Smooth muscle cell (in vitro differentiated cells): ENCODE results near the gene NOS3. TPM values are rescaled to one million over a fixed set of nuclear protein-coding genes. Genes with fewer than 3 reads are reported as not detected.

Source experiments
- DNase-seq: peaks from one replicate; lab custom pipeline; 2025; ENCODE audit not compliant: unreplicated experiment; lab: John Stamatoyannopoulos, UW
- H2AFZ ChIP-seq: fragments of 200-600 bp; sonication (generic); 2 replicates; pipeline ENCODE4 v1.6.0; 2016; ENCODE audit warnings: antibody characterized with exemption, low read depth, mild to moderate bottlenecking
- H3F3A ChIP-seq: fragments of 200-600 bp; sonication (generic); 2 replicates; pipeline ENCODE4 v1.6.0; 2017; ENCODE audit warnings: antibody characterized with exemption, low read depth
- H3K27ac ChIP-seq: fragments of 200-600 bp; sonication (generic); 2 replicates; pipeline ENCODE4 v1.5.1; 2016; ENCODE audit warnings: low read depth, mild to moderate bottlenecking
- H3K27me3 ChIP-seq: fragments of 200-600 bp; sonication (generic); 2 replicates; pipeline ENCODE4 v1.6.1; 2016; ENCODE audit warnings: low read depth, mild to moderate bottlenecking
- H3K36me3 ChIP-seq: fragments of 200-600 bp; sonication (generic); 2 replicates; pipeline ENCODE4 v1.5.1; 2016; ENCODE audit warnings: low read depth
- H3K4me1 ChIP-seq: fragments of 200-600 bp; sonication (generic); 2 replicates; pipeline ENCODE4 v1.5.1; 2016; ENCODE audit warnings: low read depth
- H3K4me2 ChIP-seq: fragments of 200-600 bp; sonication (generic); 2 replicates; pipeline ENCODE4 v1.6.0; 2016; ENCODE audit warnings: mild to moderate bottlenecking
- H3K4me3 ChIP-seq: fragments of 200-600 bp; sonication (generic); 2 replicates; pipeline ENCODE4 v1.5.1; 2016; ENCODE audit warnings: mild to moderate bottlenecking
- H3K79me2 ChIP-seq: fragments of 200-600 bp; sonication (generic); 2 replicates; pipeline ENCODE4 v1.6.0; 2016; ENCODE audit warnings: low read depth, mild to moderate bottlenecking
- H3K9ac ChIP-seq: fragments of 200-600 bp; sonication (generic); 2 replicates; pipeline ENCODE4 v1.6.0; 2016; ENCODE audit warnings: low read depth
- H3K9me3 ChIP-seq: fragments of 200-600 bp; sonication (generic); replicated peaks from 2 replicates; pipeline ENCODE4 v1.5.1; 2016; ENCODE audit warnings: low read depth
- H4K20me1 ChIP-seq: fragments of 200-600 bp; sonication (generic); 2 replicates; pipeline ENCODE4 v1.6.0; 2016; ENCODE audit warnings: low read depth
- WGBS: methylation state at CpG from one replicate; pipeline ENCODE4 v1.1.7; 2016; ENCODE audit warnings: low lambda C conversion rate; 5-methylcytosine and 5-hydroxymethylcytosine counted together
- polyA plus RNA-seq: library from polyadenylated mRNA; unstranded; fragments of >200 nt; fragmentation: Nextera tagmentation; extraction: Ambion mirVana; gene quantifications from 2 replicates; pipeline ENCODE4 v1.2.1, GENCODE V29; 2016
- total RNA-seq: library from RNA; depleted of rRNA; stranded (reverse); fragments of >200 nt; gene quantifications from 2 replicates; pipeline ENCODE4 v1.2.3, GENCODE V29; 2014
- TF ChIP-seq, protein P1 (sequence below): fragments of 200-600 bp; sonication (generic); IDR thresholded peaks from 2 replicates; pipeline ENCODE4 v1.5.1; 2017; ENCODE audit warnings: borderline replicate concordance, mild to moderate bottlenecking, antibody characterized with exemption; ENCODE audit not compliant: insufficient read depth, poor library complexity, severe bottlenecking

NOS3 gene
- total and polyA plus RNA-seq, 2 experiments from 2014 or later: 3.4 to 11.7 TPM

DNA sequence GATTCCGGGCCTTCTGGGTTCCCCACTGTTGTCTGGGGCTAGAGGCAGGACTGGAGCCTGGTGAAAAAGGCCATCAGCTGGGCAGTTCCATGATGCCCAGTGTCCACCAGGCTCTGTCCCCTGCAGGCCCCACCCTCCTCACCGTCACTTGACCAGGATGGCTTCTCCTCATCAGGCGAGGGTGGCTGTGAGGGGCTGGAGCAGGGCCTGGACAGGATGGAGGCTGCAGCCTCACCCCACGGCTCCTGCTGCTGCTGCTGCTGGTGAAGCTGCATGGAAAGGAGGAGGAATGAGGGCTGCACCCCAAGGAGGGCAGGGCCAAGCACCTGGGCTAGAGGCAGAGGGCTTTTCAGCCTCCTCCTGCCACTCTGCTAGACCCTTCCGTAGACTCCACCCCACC is 25.1 kb downstream of the NOS3 start:
- DNase-seq: no peak
- Histone ChIP-seq H3K4me3 (no peak overlapping the region), H4K20me1 (no peaks in the 10 kb centered on the region), H3K79me2 (no peaks in the 10 kb centered on the region), H2AFZ (no peak overlapping the region), H3K9ac (no peak overlapping the region), H3K9me3 (no peaks in the 10 kb centered on the region), H3K4me1 (peaks cover 21% of the 10 kb centered on the region), H3K27me3 (no peaks in the 10 kb centered on the region), H3K4me2 (no peak overlapping the region), H3F3A (peaks cover under 1% of the 10 kb centered on the region), H3K27ac (no peak overlapping the region), H3K36me3 (no peaks in the 10 kb centered on the region)
- TF ChIP-seq, protein P1, sequence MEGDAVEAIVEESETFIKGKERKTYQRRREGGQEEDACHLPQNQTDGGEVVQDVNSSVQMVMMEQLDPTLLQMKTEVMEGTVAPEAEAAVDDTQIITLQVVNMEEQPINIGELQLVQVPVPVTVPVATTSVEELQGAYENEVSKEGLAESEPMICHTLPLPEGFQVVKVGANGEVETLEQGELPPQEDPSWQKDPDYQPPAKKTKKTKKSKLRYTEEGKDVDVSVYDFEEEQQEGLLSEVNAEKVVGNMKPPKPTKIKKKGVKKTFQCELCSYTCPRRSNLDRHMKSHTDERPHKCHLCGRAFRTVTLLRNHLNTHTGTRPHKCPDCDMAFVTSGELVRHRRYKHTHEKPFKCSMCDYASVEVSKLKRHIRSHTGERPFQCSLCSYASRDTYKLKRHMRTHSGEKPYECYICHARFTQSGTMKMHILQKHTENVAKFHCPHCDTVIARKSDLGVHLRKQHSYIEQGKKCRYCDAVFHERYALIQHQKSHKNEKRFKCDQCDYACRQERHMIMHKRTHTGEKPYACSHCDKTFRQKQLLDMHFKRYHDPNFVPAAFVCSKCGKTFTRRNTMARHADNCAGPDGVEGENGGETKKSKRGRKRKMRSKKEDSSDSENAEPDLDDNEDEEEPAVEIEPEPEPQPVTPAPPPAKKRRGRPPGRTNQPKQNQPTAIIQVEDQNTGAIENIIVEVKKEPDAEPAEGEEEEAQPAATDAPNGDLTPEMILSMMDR: no peak
- WGBS: 88% methylated on average over 5 of the region's 5 CpGs

DNA sequence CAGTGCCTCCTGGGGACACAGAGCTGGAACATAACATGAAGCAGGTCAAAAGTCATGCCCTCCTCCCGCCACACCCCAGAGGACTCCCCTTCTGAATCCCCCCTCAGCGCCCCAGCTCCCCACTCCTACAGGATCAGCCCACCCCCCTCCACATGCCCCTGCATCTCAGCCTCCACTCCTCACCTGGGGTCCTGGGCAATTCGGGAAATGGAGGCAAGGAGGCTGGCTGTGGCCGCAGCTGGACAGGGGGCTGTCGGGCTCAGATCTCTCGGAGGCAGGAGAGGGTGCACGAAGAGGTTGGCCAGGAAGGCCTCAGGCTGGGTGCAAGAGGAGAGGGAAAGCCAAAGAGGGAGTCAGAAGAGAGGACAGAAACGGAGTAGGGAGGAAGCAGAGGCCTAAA is 25.7 kb downstream of the NOS3 start:
- Histone ChIP-seq H3K9me3 (no peaks in the 10 kb centered on the region), H4K20me1 (no peaks in the 10 kb centered on the region), H3K79me2 (no peaks in the 10 kb centered on the region), H2AFZ (no peak overlapping the region), H3K9ac (no peak overlapping the region), H3K4me1 (peaks cover 19% of the 10 kb centered on the region), H3K27ac (no peak overlapping the region), H3K27me3 (no peaks in the 10 kb centered on the region), H3F3A (no peaks in the 10 kb centered on the region), H3K4me2 (no peak overlapping the region), H3K4me3 (no peak overlapping the region), H3K36me3 (no peaks in the 10 kb centered on the region)
- 94% methylated on average over 6 of the region's 8 CpGs for WGBS
- TF ChIP-seq, protein P1: no peak
- no peak for DNase-seq

DNA sequence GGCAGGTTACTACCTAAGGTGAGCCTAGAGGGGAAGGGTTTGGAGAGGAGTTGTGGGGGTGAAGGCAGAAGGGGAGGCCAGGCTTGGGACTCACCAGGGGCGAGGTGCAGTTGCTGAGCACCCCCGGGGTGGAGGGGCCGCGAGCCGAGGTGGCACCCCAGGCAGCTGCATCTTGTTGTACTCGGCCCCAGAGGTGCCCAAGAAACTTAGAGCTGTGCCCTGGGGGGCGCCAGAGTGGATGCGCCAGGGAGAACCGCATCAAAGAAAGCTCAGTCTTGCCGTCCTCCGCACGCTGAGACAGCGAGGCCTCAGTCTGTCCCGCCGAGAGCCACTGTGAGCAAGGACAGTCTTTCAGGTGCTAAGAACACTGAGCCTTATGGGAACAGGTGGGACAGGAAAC is 26.1 kb downstream of the NOS3 start:
- TF ChIP-seq, protein P1: no peak
- 90% methylated on average over 15 of the region's 15 CpGs for WGBS

DNA sequence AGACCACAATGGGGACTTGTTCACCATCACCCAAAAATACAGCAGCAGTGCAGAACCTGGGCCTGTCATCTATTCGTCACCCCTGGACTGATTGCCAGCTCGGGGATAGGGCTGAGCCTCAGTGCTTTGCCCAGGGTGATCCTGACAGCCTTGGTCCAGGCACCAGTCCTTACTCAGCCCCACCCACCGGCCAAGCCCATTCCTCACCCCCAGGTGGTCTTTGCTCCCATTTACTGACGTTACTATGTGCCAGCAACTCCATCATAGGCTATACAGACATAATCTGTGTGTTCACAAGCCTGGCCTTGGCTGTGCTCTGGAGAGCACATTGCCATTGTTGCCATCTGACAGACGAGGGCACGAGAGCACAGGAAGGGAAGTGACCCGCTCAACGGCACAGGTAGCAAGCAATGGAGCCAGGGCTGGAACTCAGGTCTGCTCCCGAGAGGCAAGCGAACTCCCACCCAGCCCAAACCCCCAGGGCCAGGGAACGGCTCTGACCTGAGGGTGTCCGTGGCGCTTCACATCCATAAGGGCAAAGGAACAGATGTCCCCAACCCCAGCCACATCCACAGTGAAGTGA is 26.6 kb downstream of the NOS3 start:
- no peak for DNase-seq
- H3K4me2 ChIP-seq: peak overlapping the region; percentile 87
- no peaks in the 10 kb centered on the region for H3K27me3 ChIP-seq
- H3K9ac ChIP-seq: no peak overlapping the region
- WGBS: 83% methylated on average over 13 of the region's 13 CpGs
- H4K20me1 ChIP-seq: no peaks in the 10 kb centered on the region
- H3K9me3 ChIP-seq: no peaks in the 10 kb centered on the region
- H3K79me2 ChIP-seq: no peaks in the 10 kb centered on the region
- no peaks in the 10 kb centered on the region for H3F3A ChIP-seq
- TF ChIP-seq, protein P1: no peak
- peaks cover 19% of the 10 kb centered on the region for H3K4me1 ChIP-seq
- H3K4me3 ChIP-seq: peak overlapping the region; percentile 45
- H2AFZ ChIP-seq: peak overlapping the region; percentile 73
- H3K27ac ChIP-seq: no peak overlapping the region
- no peaks in the 10 kb centered on the region for H3K36me3 ChIP-seq

More for the DNA sequence above, 26.1 kb downstream of the NOS3 start:
- no peak for DNase-seq
- no peaks in the 10 kb centered on the region for H3F3A ChIP-seq
- H3K27ac ChIP-seq: no peak overlapping the region
- no peak overlapping the region for H3K4me3 ChIP-seq
- H3K79me2 ChIP-seq: no peaks in the 10 kb centered on the region
- H3K36me3 ChIP-seq: no peaks in the 10 kb centered on the region
- H3K4me2 ChIP-seq: no peak overlapping the region
- peaks cover 19% of the 10 kb centered on the region for H3K4me1 ChIP-seq
- no peaks in the 10 kb centered on the region for H3K9me3 ChIP-seq
- H3K27me3 ChIP-seq: no peaks in the 10 kb centered on the region
- no peaks in the 10 kb centered on the region for H4K20me1 ChIP-seq
- H2AFZ ChIP-seq: no peak overlapping the region
- no peak overlapping the region for H3K9ac ChIP-seq
